ENCODE measurements around the gene TBRG4. TPM values are rescaled to one million over a fixed set of nuclear protein-coding genes. Genes with fewer than 3 reads are reported as not detected.

Gene TBRG4
- total RNA-seq, 6 experiments from 2014 or later = 53.8 to 68.1 (median 61.2) TPM

GRCh38 chr7:45103958-45104843, 7.3 kb downstream of the TBRG4 start:
- H3K4me1 Mint-ChIP-seq (ENCODE audit: low read depth) = peaks cover 16% of the 10 kb centered on the region
- DNase-seq = no peak
- peaks cover 15% of the 10 kb centered on the region; the same call in 1 of the 2 replicates for H3K36me3 Mint-ChIP-seq (ENCODE audit: low read depth)
- no peak overlapping the region for H3K27ac Mint-ChIP-seq
- H3K4me3 Mint-ChIP-seq = no peak overlapping the region
- TF ChIP-seq CTCF (IDR thresholded peaks at IDR 0.05) = no peak
- no peaks in the 10 kb centered on the region for H3K9me3 Mint-ChIP-seq
- H3K27me3 Mint-ChIP-seq (ENCODE audit: insufficient read depth) = no peaks in the 10 kb centered on the region

- H3K4me3 Mint-ChIP-seq = no peak overlapping the region
- H3K36me3 Mint-ChIP-seq (ENCODE audit: low read depth) = peaks cover 14% of the 10 kb centered on the region; the same call in 1 of the 2 replicates
- no peak for TF ChIP-seq CTCF (IDR thresholded peaks at IDR 0.05)
- no peaks in the 10 kb centered on the region for H3K9me3 Mint-ChIP-seq
- H3K4me1 Mint-ChIP-seq (ENCODE audit: low read depth) = peaks cover 8% of the 10 kb centered on the region; the same call in 1 of the 2 replicates
- H3K27me3 Mint-ChIP-seq (ENCODE audit: insufficient read depth) = no peaks in the 10 kb centered on the region
- no peak overlapping the region for H3K27ac Mint-ChIP-seq
- DNase-seq = no peak
Measured at GRCh38 chr7:45102785-45103712, 8.4 kb downstream of the TBRG4 start.

GRCh38 chr7:45101748-45102147, 9.7 kb downstream of the TBRG4 start:
- H3K9me3 Mint-ChIP-seq = no peaks in the 10 kb centered on the region
- H3K4me1 Mint-ChIP-seq (ENCODE audit: low read depth) = no peaks in the 10 kb centered on the region
- no peak overlapping the region for H3K4me3 Mint-ChIP-seq
- H3K36me3 Mint-ChIP-seq (ENCODE audit: low read depth) = 0 out of 2 replicates have a peak, but pooled peaks cover 6% of the 10 kb centered on the region
- no peak overlapping the region for H3K27ac Mint-ChIP-seq
- DNase-seq = no peak
- no peaks in the 10 kb centered on the region for H3K27me3 Mint-ChIP-seq (ENCODE audit: insufficient read depth)
- no peak for TF ChIP-seq CTCF (IDR thresholded peaks at IDR 0.05)

- H3K36me3 Mint-ChIP-seq (ENCODE audit: low read depth) = 0 out of 2 replicates have a peak, but pooled peaks cover 6% of the 10 kb centered on the region
- H3K4me1 Mint-ChIP-seq (ENCODE audit: low read depth) = no peaks in the 10 kb centered on the region
- no peaks in the 10 kb centered on the region for H3K27me3 Mint-ChIP-seq (ENCODE audit: insufficient read depth)
- no peak overlapping the region for H3K27ac Mint-ChIP-seq
- TF ChIP-seq CTCF (IDR thresholded peaks at IDR 0.05) = no peak
- H3K9me3 Mint-ChIP-seq = no peaks in the 10 kb centered on the region
- no peak overlapping the region for H3K4me3 Mint-ChIP-seq
- DNase-seq = no peak
Measured at GRCh38 chr7:45100761-45101480, 10.6 kb downstream of the TBRG4 start.
